Measurements from ENCODE around the gene PMM2. TPM values are rescaled to one million over a fixed set of nuclear protein-coding genes. Genes with fewer than 3 reads are reported as not detected.
A peak's percentile ranks its signal among the peaks of the same experiment; 100 is the strongest.
"Not testable (repeated sequence)": the region's sequence is repeated elsewhere in the genome, so short reads cannot be mapped to it uniquely, and the experiment has no call there.

Gene PMM2
- total and polyA plus RNA-seq, 2 experiments from 2014 or later, result 38.2 to 60.4 TPM

GRCh38 chr16:8869212-8869987 is 71.8 kb downstream of the PMM2 start (continued):
- no peak for TF ChIP-seq EZH2 (IDR thresholded peaks at IDR 0.05; ENCODE audit: low read depth, unreplicated experiment)
- TF ChIP-seq NANOG (IDR thresholded peaks at IDR 0.05; ENCODE audit: borderline replicate concordance), result no peak

- not testable (repeated sequence) for H3K36me3 ChIP-seq (ENCODE audit: insufficient read depth); H3K9me2 ChIP-seq (ENCODE audit: insufficient read depth); DNase-seq (ENCODE audit: low spot score); H3K4me3 Mint-ChIP-seq; ATAC-seq; H3K27me3 ChIP-seq (ENCODE audit: insufficient read depth); H3K9me3 Mint-ChIP-seq; H3K27ac ChIP-seq (ENCODE audit: low read depth)
- H3K4me1 ChIP-seq (ENCODE audit: insufficient read depth), result peaks cover 21% of the 10 kb centered on the region
- peak overlapping the region; percentile 88; the same call in 1 of the 2 replicates for H3K4me2 ChIP-seq
- Mint-ChIP-seq H3K36me3 (ENCODE audit: low read depth) (peaks cover 14% of the 10 kb centered on the region), H3K4me1 (peaks cover 28% of the 10 kb centered on the region), H3K27me3 (ENCODE audit: insufficient read depth, low read depth, poor library complexity) (peaks cover 33% of the 10 kb centered on the region), H3K27ac (peak overlapping the region; percentile 78; the same call in 1 of the 2 replicates)
- peak overlapping the region; percentile 66; the same call in 1 of the 2 replicates for H3K4me3 ChIP-seq
- H3K79me2 ChIP-seq (replicated peaks; ENCODE audit: insufficient read depth), result peaks cover 36% of the 10 kb centered on the region
- peaks cover 25% of the 10 kb centered on the region for H3F3A ChIP-seq (replicated peaks; ENCODE audit: low read depth)
- H2AFZ ChIP-seq, result peak overlapping the region; percentile 91; the same call in 1 of the 2 replicates
- H4K20me1 ChIP-seq (replicated peaks; ENCODE audit: insufficient read depth), result peaks cover 20% of the 10 kb centered on the region
These were observed 72.3 kb downstream of the PMM2 start for GRCh38 chr16:8869988-8870241.

DNA sequence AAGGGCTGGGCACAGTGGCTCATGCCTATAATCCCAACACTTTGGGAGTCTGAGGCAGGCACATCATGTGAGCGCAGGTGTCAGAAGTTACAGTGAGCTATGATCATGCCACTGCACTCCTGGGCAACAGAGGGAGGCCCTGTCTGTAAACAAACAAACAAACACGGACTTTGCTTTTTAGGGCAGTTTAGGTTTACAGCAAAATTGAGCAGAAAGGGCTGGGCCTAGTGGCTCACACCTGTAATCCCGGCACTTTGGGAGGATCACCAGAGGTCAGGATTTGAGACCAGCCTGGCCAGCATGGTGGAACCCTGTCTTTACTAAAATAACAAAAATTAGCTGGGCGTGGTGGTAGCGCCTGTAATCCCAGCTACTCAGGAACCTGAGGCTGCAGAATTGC is 74.4 kb downstream of the PMM2 start:
- ATAC-seq, result no peak
- H3K36me3 Mint-ChIP-seq (ENCODE audit: low read depth), result peaks cover 6% of the 10 kb centered on the region
- H3K27me3 Mint-ChIP-seq (ENCODE audit: insufficient read depth, low read depth, poor library complexity), result peaks cover 21% of the 10 kb centered on the region
- TF ChIP-seq POLR2AphosphoS5 (IDR thresholded peaks at IDR 0.05; ENCODE audit: low read depth) (no peak), EZH2phosphoT487 (IDR thresholded peaks at IDR 0.05; ENCODE audit: unreplicated experiment) (no peak), STAT1 (IDR thresholded peaks at IDR 0.05; ENCODE audit: unreplicated experiment) (no peak), REST (IDR thresholded peaks at IDR 0.05; ENCODE audit: unreplicated experiment) (no peak)
- TF ChIP-seq, protein P1, sequence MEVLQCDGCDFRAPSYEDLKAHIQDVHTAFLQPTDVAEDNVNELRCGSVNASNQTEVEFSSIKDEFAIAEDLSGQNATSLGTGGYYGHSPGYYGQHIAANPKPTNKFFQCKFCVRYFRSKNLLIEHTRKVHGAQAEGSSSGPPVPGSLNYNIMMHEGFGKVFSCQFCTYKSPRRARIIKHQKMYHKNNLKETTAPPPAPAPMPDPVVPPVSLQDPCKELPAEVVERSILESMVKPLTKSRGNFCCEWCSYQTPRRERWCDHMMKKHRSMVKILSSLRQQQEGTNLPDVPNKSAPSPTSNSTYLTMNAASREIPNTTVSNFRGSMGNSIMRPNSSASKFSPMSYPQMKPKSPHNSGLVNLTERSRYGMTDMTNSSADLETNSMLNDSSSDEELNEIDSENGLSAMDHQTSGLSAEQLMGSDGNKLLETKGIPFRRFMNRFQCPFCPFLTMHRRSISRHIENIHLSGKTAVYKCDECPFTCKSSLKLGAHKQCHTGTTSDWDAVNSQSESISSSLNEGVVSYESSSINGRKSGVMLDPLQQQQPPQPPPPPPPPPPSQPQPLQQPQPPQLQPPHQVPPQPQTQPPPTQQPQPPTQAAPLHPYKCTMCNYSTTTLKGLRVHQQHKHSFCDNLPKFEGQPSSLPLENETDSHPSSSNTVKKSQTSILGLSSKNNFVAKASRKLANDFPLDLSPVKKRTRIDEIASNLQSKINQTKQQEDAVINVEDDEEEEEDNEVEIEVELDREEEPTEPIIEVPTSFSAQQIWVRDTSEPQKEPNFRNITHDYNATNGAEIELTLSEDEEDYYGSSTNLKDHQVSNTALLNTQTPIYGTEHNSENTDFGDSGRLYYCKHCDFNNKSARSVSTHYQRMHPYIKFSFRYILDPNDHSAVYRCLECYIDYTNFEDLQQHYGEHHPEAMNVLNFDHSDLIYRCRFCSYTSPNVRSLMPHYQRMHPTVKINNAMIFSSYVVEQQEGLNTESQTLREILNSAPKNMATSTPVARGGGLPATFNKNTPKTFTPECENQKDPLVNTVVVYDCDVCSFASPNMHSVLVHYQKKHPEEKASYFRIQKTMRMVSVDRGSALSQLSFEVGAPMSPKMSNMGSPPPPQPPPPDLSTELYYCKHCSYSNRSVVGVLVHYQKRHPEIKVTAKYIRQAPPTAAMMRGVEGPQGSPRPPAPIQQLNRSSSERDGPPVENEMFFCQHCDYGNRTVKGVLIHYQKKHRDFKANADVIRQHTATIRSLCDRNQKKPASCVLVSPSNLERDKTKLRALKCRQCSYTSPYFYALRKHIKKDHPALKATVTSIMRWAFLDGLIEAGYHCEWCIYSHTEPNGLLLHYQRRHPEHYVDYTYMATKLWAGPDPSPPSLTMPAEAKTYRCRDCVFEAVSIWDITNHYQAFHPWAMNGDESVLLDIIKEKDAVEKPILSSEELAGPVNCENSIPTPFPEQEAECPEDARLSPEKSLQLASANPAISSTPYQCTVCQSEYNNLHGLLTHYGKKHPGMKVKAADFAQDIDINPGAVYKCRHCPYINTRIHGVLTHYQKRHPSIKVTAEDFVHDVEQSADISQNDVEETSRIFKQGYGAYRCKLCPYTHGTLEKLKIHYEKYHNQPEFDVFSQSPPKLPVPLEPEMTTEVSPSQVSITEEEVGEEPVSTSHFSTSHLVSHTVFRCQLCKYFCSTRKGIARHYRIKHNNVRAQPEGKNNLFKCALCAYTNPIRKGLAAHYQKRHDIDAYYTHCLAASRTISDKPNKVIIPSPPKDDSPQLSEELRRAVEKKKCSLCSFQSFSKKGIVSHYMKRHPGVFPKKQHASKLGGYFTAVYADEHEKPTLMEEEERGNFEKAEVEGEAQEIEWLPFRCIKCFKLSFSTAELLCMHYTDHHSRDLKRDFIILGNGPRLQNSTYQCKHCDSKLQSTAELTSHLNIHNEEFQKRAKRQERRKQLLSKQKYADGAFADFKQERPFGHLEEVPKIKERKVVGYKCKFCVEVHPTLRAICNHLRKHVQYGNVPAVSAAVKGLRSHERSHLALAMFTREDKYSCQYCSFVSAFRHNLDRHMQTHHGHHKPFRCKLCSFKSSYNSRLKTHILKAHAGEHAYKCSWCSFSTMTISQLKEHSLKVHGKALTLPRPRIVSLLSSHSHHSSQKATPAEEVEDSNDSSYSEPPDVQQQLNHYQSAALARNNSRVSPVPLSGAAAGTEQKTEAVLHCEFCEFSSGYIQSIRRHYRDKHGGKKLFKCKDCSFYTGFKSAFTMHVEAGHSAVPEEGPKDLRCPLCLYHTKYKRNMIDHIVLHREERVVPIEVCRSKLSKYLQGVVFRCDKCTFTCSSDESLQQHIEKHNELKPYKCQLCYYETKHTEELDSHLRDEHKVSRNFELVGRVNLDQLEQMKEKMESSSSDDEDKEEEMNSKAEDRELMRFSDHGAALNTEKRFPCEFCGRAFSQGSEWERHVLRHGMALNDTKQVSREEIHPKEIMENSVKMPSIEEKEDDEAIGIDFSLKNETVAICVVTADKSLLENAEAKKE (CRISPR knock-in tag; IDR thresholded peaks at IDR 0.05), result no peak
- TF ChIP-seq, protein P2, sequence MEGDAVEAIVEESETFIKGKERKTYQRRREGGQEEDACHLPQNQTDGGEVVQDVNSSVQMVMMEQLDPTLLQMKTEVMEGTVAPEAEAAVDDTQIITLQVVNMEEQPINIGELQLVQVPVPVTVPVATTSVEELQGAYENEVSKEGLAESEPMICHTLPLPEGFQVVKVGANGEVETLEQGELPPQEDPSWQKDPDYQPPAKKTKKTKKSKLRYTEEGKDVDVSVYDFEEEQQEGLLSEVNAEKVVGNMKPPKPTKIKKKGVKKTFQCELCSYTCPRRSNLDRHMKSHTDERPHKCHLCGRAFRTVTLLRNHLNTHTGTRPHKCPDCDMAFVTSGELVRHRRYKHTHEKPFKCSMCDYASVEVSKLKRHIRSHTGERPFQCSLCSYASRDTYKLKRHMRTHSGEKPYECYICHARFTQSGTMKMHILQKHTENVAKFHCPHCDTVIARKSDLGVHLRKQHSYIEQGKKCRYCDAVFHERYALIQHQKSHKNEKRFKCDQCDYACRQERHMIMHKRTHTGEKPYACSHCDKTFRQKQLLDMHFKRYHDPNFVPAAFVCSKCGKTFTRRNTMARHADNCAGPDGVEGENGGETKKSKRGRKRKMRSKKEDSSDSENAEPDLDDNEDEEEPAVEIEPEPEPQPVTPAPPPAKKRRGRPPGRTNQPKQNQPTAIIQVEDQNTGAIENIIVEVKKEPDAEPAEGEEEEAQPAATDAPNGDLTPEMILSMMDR (conservative IDR thresholded peaks at IDR 0.05; ENCODE audit: low read depth in 2 of 2), result no peak

More for the DNA sequence above, 74.4 kb downstream of the PMM2 start:
- Histone ChIP-seq H3K9me2 (ENCODE audit: insufficient read depth) (no peaks in the 10 kb centered on the region), H3K79me2 (replicated peaks; ENCODE audit: insufficient read depth) (peaks cover 17% of the 10 kb centered on the region), H4K20me1 (replicated peaks; ENCODE audit: insufficient read depth) (peaks cover 9% of the 10 kb centered on the region), H3F3A (replicated peaks; ENCODE audit: low read depth) (peaks cover 9% of the 10 kb centered on the region; the same call in 1 of the 2 replicates), H3K27me3 (ENCODE audit: insufficient read depth) (no peaks in the 10 kb centered on the region), H3K4me1 (ENCODE audit: insufficient read depth) (peaks cover 8% of the 10 kb centered on the region), H3K36me3 (ENCODE audit: insufficient read depth) (no peaks in the 10 kb centered on the region), H3K4me2 (no peak overlapping the region), H2AFZ (no peak overlapping the region), H3K4me3 (no peak overlapping the region), H3K27ac (ENCODE audit: low read depth) (no peak overlapping the region)
- Mint-ChIP-seq H3K9me3 (no peaks in the 10 kb centered on the region; the same call in 2 of the 3 replicates), H3K27ac (no peak overlapping the region), H3K4me3 (no peak overlapping the region), H3K4me1 (peaks cover 16% of the 10 kb centered on the region)
- DNase-seq (ENCODE audit: low spot score), result no peak
